Loucy (cell line): ENCODE results near the gene EFL1.

ENCODE experiments used
- EZH2phosphoT487 ChIP-seq: fragments of 200-600 bp; IDR thresholded peaks from 2 replicates; pipeline ENCODE4 v1.6.1; 2018; ENCODE audit warnings: antibody characterized with exemption, mild to moderate bottlenecking, moderate library complexity, borderline replicate concordance
- TF ChIP-seq, protein P1 (sequence below): fragments of 200-600 bp; sonication (generic); conservative IDR thresholded peaks from 2 replicates; pipeline ENCODE4 v1.5.1; 2014; ENCODE audit warnings: mild to moderate bottlenecking, antibody characterized with exemption, low read length

DNA sequence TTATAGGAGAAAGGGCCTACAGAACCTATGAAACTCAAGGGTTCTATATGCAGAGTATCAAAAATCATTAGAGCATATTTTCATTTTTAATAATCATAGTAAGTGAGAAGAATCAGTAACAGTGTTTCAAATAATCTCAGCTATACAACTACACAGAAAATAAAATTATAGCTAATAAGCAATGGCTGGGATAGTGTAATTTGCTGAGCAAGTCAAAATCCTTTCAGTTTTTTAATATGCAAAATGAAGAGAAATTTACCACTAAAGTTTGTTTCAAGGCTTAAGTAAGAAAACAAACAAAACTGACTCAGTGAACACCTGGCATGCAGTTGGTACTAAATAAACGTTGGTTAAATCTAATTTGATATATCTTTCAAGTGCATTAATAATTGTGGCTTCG lies 66.2 kb downstream of the EFL1 start:
- TF ChIP-seq, protein P1, sequence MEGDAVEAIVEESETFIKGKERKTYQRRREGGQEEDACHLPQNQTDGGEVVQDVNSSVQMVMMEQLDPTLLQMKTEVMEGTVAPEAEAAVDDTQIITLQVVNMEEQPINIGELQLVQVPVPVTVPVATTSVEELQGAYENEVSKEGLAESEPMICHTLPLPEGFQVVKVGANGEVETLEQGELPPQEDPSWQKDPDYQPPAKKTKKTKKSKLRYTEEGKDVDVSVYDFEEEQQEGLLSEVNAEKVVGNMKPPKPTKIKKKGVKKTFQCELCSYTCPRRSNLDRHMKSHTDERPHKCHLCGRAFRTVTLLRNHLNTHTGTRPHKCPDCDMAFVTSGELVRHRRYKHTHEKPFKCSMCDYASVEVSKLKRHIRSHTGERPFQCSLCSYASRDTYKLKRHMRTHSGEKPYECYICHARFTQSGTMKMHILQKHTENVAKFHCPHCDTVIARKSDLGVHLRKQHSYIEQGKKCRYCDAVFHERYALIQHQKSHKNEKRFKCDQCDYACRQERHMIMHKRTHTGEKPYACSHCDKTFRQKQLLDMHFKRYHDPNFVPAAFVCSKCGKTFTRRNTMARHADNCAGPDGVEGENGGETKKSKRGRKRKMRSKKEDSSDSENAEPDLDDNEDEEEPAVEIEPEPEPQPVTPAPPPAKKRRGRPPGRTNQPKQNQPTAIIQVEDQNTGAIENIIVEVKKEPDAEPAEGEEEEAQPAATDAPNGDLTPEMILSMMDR: no peak
- no peak for TF ChIP-seq EZH2phosphoT487
